ENCODE data around the gene PKNOX2.

The PKNOX2 gene

DNA sequence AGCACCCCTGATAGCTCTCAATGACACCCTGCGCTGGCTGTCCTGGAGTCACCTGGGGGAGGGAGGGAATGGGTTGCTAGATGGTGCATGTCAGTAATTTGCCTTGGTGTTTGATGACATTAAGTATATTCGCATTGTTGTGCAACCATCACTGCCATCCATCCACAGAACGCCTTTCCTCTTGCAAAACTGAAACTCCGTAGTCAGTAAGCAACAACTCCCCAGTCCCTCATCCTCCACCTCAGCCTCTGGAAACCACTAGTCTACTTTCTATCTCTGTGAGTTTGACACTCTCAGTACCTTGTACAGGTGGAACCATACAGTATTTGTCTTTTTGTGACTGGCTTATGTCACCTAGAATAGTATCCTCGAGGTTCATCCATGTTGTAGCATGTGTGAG, 62.6 kb downstream of the PKNOX2 start:
- H2AFZ ChIP-seq (ENCODE audit: low read depth), result no peak overlapping the region
- H3K9ac ChIP-seq, result no peak overlapping the region
- TF ChIP-seq CTCF (conservative IDR thresholded peaks at IDR 0.05; ENCODE audit: low read depth, low read length), result no peak
- H4K20me1 ChIP-seq (ENCODE audit: insufficient read depth), result no peaks in the 10 kb centered on the region
- H3K27ac ChIP-seq, result no peak overlapping the region
- H3K79me2 ChIP-seq (ENCODE audit: insufficient read depth, low read depth), result no peaks in the 10 kb centered on the region
- H3K27me3 ChIP-seq (ENCODE audit: insufficient read depth, low read depth), result no peaks in the 10 kb centered on the region
- no peaks in the 10 kb centered on the region for H3K4me1 ChIP-seq (ENCODE audit: low read depth, poor library complexity, severe bottlenecking)
- H3K36me3 ChIP-seq (ENCODE audit: insufficient read depth), result no peaks in the 10 kb centered on the region
- H3K4me3 ChIP-seq (IDR thresholded peaks at IDR 0.05; ENCODE audit: insufficient read depth, low read depth, low read length), result no peak overlapping the region
- no peak overlapping the region for H3K4me2 ChIP-seq

GRCh38 chr11:125228445-125228844, 63.9 kb downstream of the PKNOX2 start:
- H3K79me2 ChIP-seq (ENCODE audit: insufficient read depth, low read depth), result no peaks in the 10 kb centered on the region
- H3K27ac ChIP-seq, result no peak overlapping the region
- H3K9ac ChIP-seq, result no peak overlapping the region
- H4K20me1 ChIP-seq (ENCODE audit: insufficient read depth), result no peaks in the 10 kb centered on the region
- H3K27me3 ChIP-seq (ENCODE audit: insufficient read depth, low read depth), result no peaks in the 10 kb centered on the region
- no peak overlapping the region for H2AFZ ChIP-seq (ENCODE audit: low read depth)
- TF ChIP-seq CTCF (conservative IDR thresholded peaks at IDR 0.05; ENCODE audit: low read depth, low read length), result no peak
- H3K36me3 ChIP-seq (ENCODE audit: insufficient read depth), result no peaks in the 10 kb centered on the region
- H3K4me3 ChIP-seq (IDR thresholded peaks at IDR 0.05; ENCODE audit: insufficient read depth, low read depth, low read length), result no peak overlapping the region
- H3K4me2 ChIP-seq, result no peak overlapping the region
- no peaks in the 10 kb centered on the region for H3K4me1 ChIP-seq (ENCODE audit: low read depth, poor library complexity, severe bottlenecking)

DNA sequence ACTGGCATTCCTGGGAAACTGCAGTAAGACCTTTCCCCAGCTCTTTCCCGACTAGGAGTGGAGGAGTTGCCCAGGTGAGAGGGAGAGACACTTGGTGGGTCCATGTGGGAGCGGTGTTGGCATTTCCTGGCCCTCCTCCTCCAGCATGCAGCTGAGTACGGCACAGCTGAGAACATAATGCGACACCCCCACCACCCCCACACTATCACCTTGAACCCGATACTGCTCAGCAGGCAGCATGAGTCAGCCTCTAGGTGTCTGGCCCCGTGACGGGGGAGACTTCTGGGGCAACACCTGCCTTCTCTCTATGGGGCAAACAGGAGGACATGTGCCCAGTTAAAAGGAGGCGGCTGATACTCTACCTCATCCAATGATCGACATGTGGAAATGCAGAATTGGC, 64.4 kb downstream of the PKNOX2 start:
- Histone ChIP-seq H3K4me1 (ENCODE audit: low read depth, poor library complexity, severe bottlenecking) (no peaks in the 10 kb centered on the region), H2AFZ (ENCODE audit: low read depth) (no peak overlapping the region), H3K36me3 (ENCODE audit: insufficient read depth) (no peaks in the 10 kb centered on the region), H3K27me3 (ENCODE audit: insufficient read depth, low read depth) (no peaks in the 10 kb centered on the region), H4K20me1 (ENCODE audit: insufficient read depth) (no peaks in the 10 kb centered on the region), H3K79me2 (ENCODE audit: insufficient read depth, low read depth) (no peaks in the 10 kb centered on the region), H3K4me3 (IDR thresholded peaks at IDR 0.05; ENCODE audit: insufficient read depth, low read depth, low read length) (no peak overlapping the region), H3K4me2 (no peak overlapping the region), H3K9ac (no peak overlapping the region), H3K27ac (no peak overlapping the region)
- TF ChIP-seq CTCF (conservative IDR thresholded peaks at IDR 0.05; ENCODE audit: low read depth, low read length), result no peak

DNA sequence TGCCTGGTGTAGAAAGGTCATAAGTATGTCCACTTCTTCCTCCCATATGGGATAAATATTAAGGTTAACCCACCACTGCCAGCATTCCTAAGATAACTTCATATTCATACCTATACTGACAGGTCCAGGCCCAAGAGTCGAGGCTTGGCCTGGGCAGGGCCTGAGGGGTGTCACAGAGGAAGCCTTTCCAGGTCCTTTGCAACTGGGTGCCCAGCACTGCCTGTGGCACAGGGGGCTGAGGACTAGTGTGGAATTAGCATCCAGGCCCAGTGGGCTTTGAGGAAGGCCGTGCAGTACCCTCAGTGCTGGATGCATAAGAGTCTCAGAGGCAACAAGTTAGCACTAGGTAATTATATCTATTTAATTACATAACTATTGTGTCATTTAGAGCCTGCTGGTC, 65.4 kb downstream of the PKNOX2 start:
- Histone ChIP-seq H2AFZ (ENCODE audit: low read depth) (no peak overlapping the region), H3K79me2 (ENCODE audit: insufficient read depth, low read depth) (no peaks in the 10 kb centered on the region)
- no peak for TF ChIP-seq CTCF (conservative IDR thresholded peaks at IDR 0.05; ENCODE audit: low read depth, low read length)

DNA sequence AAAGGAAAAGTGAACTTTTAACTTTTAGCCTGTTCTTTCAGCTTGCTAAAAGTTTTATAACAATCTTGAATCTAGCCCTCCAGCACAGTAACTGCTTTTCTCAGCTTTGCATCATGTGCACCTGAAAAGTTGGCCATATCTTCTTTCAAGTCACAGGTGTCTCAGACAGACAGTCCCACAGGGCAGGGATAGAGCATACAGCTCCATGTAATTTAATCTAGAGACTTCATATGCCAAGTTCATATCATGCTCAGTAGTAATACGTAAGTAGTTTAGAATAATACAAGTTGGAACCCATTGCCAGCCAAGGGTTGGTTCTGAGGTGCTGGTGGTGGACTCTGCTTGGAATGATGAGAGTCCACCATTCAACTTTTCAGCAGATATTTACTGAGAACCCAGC, 68.6 kb downstream of the PKNOX2 start:
- Histone ChIP-seq H3K9ac (no peak overlapping the region), H3K27ac (no peak overlapping the region), H3K4me2 (no peak overlapping the region), H3K36me3 (ENCODE audit: insufficient read depth) (no peaks in the 10 kb centered on the region), H3K27me3 (ENCODE audit: insufficient read depth, low read depth) (no peaks in the 10 kb centered on the region), H3K79me2 (ENCODE audit: insufficient read depth, low read depth) (no peaks in the 10 kb centered on the region), H2AFZ (ENCODE audit: low read depth) (no peak overlapping the region), H3K4me3 (IDR thresholded peaks at IDR 0.05; ENCODE audit: insufficient read depth, low read depth, low read length) (no peak overlapping the region), H4K20me1 (ENCODE audit: insufficient read depth) (no peaks in the 10 kb centered on the region), H3K4me1 (ENCODE audit: low read depth, poor library complexity, severe bottlenecking) (no peaks in the 10 kb centered on the region)
- TF ChIP-seq CTCF (conservative IDR thresholded peaks at IDR 0.05; ENCODE audit: low read depth, low read length), result no peak

More for the DNA sequence above, 65.4 kb downstream of the PKNOX2 start:
- Histone ChIP-seq H3K36me3 (ENCODE audit: insufficient read depth) (no peaks in the 10 kb centered on the region), H3K4me1 (ENCODE audit: low read depth, poor library complexity, severe bottlenecking) (no peaks in the 10 kb centered on the region), H3K27me3 (ENCODE audit: insufficient read depth, low read depth) (no peaks in the 10 kb centered on the region), H3K27ac (no peak overlapping the region), H3K9ac (no peak overlapping the region), H4K20me1 (ENCODE audit: insufficient read depth) (no peaks in the 10 kb centered on the region), H3K4me3 (IDR thresholded peaks at IDR 0.05; ENCODE audit: insufficient read depth, low read depth, low read length) (no peak overlapping the region), H3K4me2 (no peak overlapping the region)
